GM12865 (cell line): ENCODE data around the gene SSH3.

Experiments
- DNase-seq: peaks from one replicate; pipeline ENCODE4 v3.0.0; 2010; ENCODE audit warnings: low read depth
- H3K4me3 ChIP-seq: 2 replicates; pipeline ENCODE4 v1.5.1; 2011; ENCODE audit warnings: mild to moderate bottlenecking, low read depth, low read length, control low read depth
- CTCF ChIP-seq: IDR thresholded peaks from 2 replicates; pipeline ENCODE4 v1.5.1; 2011; ENCODE audit warnings: low read length, control low read depth, low read depth, inconsistent platforms; ENCODE audit not compliant: insufficient read depth; ENCODE audit errors: missing control alignments

The SSH3 gene

DNA sequence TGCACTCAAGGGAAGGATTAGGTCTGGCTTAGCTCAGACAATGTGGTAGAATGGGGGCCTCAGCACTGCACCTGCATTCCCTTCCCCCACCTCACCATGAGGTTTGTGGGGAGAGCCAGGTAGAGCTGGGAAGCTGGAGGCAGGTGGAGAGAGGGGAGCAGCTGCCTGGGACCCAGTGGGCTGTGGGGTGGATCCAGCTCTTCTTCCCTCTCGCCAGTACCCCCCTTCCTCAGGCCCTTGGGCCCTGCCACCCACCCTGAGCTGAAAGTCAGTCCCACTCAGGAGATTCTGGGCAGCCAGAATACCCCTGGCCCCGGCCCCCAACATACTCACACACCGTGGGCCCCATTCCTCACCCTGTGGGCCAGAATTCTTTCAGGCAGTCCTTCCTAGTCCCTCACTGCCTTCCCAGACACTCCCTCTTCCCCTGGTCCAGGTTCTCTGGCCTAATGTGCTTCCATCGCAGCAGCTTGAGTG, 53.1 kb downstream of the SSH3 start:
- no peak for DNase-seq
- TF ChIP-seq CTCF: no peak
- H3K4me3 ChIP-seq: peak overlapping the region; percentile 47

- TF ChIP-seq CTCF: peak; percentile 96
- DNase-seq: peak; percentile 86
- peak overlapping the region; percentile 47 for H3K4me3 ChIP-seq
Observed at GRCh38 chr11:67356864-67357561, 53.7 kb downstream of the SSH3 start.

GRCh38 chr11:67357831-67358670, 54.7 kb downstream of the SSH3 start:
- no peak for TF ChIP-seq CTCF
- no peak for DNase-seq
- no peak overlapping the region for H3K4me3 ChIP-seq
